H1 (cell line): ENCODE data around the gene SPOCK1. TPM values are rescaled to one million over a fixed set of nuclear protein-coding genes. Genes with fewer than 3 reads are reported as not detected.
A peak's percentile ranks its signal among the peaks of the same experiment; 100 is the strongest.

ENCODE experiments used
- CTCF ChIA-PET: fragments of 300-600 bp; sonication (Branson Sonifier 250); formaldehyde crosslinking; loops from one replicate; lab custom pipeline; 2021; ENCODE audit not compliant: partially characterized antibody; lab: Charles Lee
- POLR2A ChIA-PET: fragments of 300-600 bp; sonication (Branson Sonifier 250); formaldehyde crosslinking; loops from one replicate; lab custom pipeline; 2021; ENCODE audit warnings: inconsistent platforms; ENCODE audit not compliant: partially characterized antibody; lab: Charles Lee
- DNase-seq, 2 experiments: peaks; one replicate each; pipeline versions ENCODE4 v3.0.0 to v3.0.0-alpha.2; 2010 to 2022; ENCODE audit warnings: low spot score in 2 of 2, low read depth in 1 of 2, mixed read lengths in 1 of 2
- FAIRE-seq: peaks from 2 replicates; lab custom pipeline; 2011; peaks lifted over from hg19 to GRCh38; lab: Jason Lieb, UNC
- H2AFZ ChIP-seq: 2 replicates; pipeline ENCODE4 v1.8.1; 2012; ENCODE audit warnings: low read length, inconsistent platforms
- H2AK5ac ChIP-seq: 2 replicates; pipeline ENCODE4 v1.6.1; 2013; ENCODE audit warnings: low read depth, low read length
- H2BK120ac ChIP-seq: replicated peaks from 2 replicates; pipeline ENCODE3; 2013; ENCODE audit warnings: low read depth, low read length, inconsistent platforms
- H2BK12ac ChIP-seq: 2 replicates; pipeline ENCODE4 v1.6.1; 2013; ENCODE audit warnings: low read depth, low read length
- H2BK15ac ChIP-seq: 2 replicates; pipeline ENCODE4 v1.6.1; 2013; ENCODE audit warnings: low read length
- H2BK20ac ChIP-seq: 2 replicates; pipeline ENCODE4 v1.6.1; 2013; ENCODE audit warnings: low read length
- H2BK5ac ChIP-seq: 2 replicates; pipeline ENCODE4 v1.6.1; 2013; ENCODE audit warnings: low read depth, low read length
- H3K14ac ChIP-seq: 2 replicates; pipeline ENCODE4 v1.6.1; 2013; ENCODE audit warnings: inconsistent platforms; ENCODE audit not compliant: insufficient read length
- H3K18ac ChIP-seq: 2 replicates; pipeline ENCODE4 v1.6.1; 2013; ENCODE audit warnings: low read length; ENCODE audit errors: extremely low read depth
- H3K23ac ChIP-seq: 2 replicates; pipeline ENCODE4 v1.6.1; 2013; ENCODE audit warnings: inconsistent platforms; ENCODE audit not compliant: insufficient read length
- H3K23me2 ChIP-seq: 2 replicates; pipeline ENCODE4 v1.6.1; 2013; ENCODE audit warnings: low read depth, low read length
- H3K27ac ChIP-seq: 2 replicates; pipeline ENCODE4 v1.6.1; 2011; ENCODE audit warnings: low read depth, low read length, inconsistent platforms
- H3K27me3 ChIP-seq, 4 experiments: replicated peaks in 1 of 4; 1 replicate in 1 of 4; 2 replicates in 3 of 4; pipeline versions ENCODE4 v1.6.1 to v1.8.1; 2011 to 2013; ENCODE audit warnings: low read length in 3 of 4, mild to moderate bottlenecking in 3 of 4, inconsistent platforms in 2 of 4, mixed read lengths in 2 of 4, moderate library complexity in 1 of 4; ENCODE audit not compliant: control insufficient read depth in 3 of 4, insufficient read depth in 3 of 4; ENCODE audit errors: extremely low read depth in 1 of 4
- H3K36me3 ChIP-seq, 4 experiments: 2 replicates each; pipeline versions ENCODE4 v1.6.1 to v1.8.1; 2011 to 2013; ENCODE audit warnings: mild to moderate bottlenecking in 4 of 4, low read length in 3 of 4, moderate library complexity in 2 of 4, control low read depth in 1 of 4, inconsistent platforms in 1 of 4; ENCODE audit not compliant: insufficient read depth in 4 of 4, control insufficient read depth in 2 of 4
- H3K4ac ChIP-seq: replicated peaks from 2 replicates; pipeline ENCODE3; 2013; ENCODE audit warnings: low read length, low read depth, mixed read lengths, inconsistent platforms; ENCODE audit not compliant: insufficient read length
- H3K4me1 ChIP-seq, 4 experiments: replicated peaks in 1 of 4; 1 replicate in 1 of 4; 2 replicates in 3 of 4; pipeline versions ENCODE4 v1.6.1 to v1.8.1; 2011 to 2013; ENCODE audit warnings: low read length in 3 of 4, inconsistent platforms in 2 of 4, mixed read lengths in 1 of 4; ENCODE audit not compliant: insufficient read depth in 4 of 4, control insufficient read depth in 3 of 4
- H3K4me2 ChIP-seq, 2 experiments: 2 replicates each; pipeline versions ENCODE4 v1.6.1 to v1.8.1; 2011 to 2013; ENCODE audit warnings: low read depth in 2 of 2, low read length in 2 of 2, control low read depth in 1 of 2, inconsistent platforms in 1 of 2, mild to moderate bottlenecking in 1 of 2; ENCODE audit not compliant: insufficient read depth in 1 of 2
- H3K4me3 ChIP-seq, 4 experiments: fragments of 200-600, 300-600 bp in 1 of 4; sonication (generic), shearing (Covaris generic), sonication (Bioruptor Twin) in 1 of 4; 2 replicates each; pipeline versions ENCODE4 v1.5.1 to v1.8.1; 2011 to 2016; ENCODE audit warnings: low read length in 4 of 4, low read depth in 3 of 4, control low read depth in 2 of 4, inconsistent platforms in 2 of 4, mild to moderate bottlenecking in 2 of 4, mixed read lengths in 1 of 4, moderate library complexity in 1 of 4; ENCODE audit not compliant: insufficient read depth in 2 of 4; ENCODE audit errors: extremely low read depth in 1 of 4
- H3K56ac ChIP-seq: replicated peaks from 2 replicates; pipeline ENCODE3; 2013; ENCODE audit warnings: low read depth, mild to moderate bottlenecking, mixed read lengths, low read length, inconsistent platforms; ENCODE audit not compliant: insufficient read length
- H3K79me1 ChIP-seq: 2 replicates; pipeline ENCODE4 v1.6.1; 2013; ENCODE audit warnings: low read depth, low read length, control low read depth
- H3K79me2 ChIP-seq, 2 experiments: 2 replicates each; pipeline versions ENCODE4 v1.6.1 to v1.8.1; 2012 to 2013; ENCODE audit warnings: low read length in 2 of 2, mild to moderate bottlenecking in 2 of 2, inconsistent platforms in 1 of 2; ENCODE audit not compliant: insufficient read depth in 2 of 2, control insufficient read depth in 1 of 2
- H3K9ac ChIP-seq, 4 experiments: replicated peaks in 1 of 4; 1 replicate in 1 of 4; 2 replicates in 3 of 4; pipeline versions ENCODE4 v1.6.1 to v1.8.1; 2011 to 2013; ENCODE audit warnings: low read depth in 3 of 4, low read length in 3 of 4, control low read depth in 2 of 4, mild to moderate bottlenecking in 2 of 4, moderate library complexity in 2 of 4, inconsistent platforms in 1 of 4; ENCODE audit errors: extremely low read depth in 1 of 4
- H3K9me3 ChIP-seq, 2 experiments: 2 replicates each; pipeline versions ENCODE4 v1.6.1 to v1.8.1; 2012 to 2013; ENCODE audit warnings: mild to moderate bottlenecking in 2 of 2, moderate library complexity in 2 of 2, control low read depth in 1 of 2, inconsistent platforms in 1 of 2, low read depth in 1 of 2, low read length in 1 of 2, mixed read lengths in 1 of 2; ENCODE audit not compliant: insufficient read depth in 2 of 2
- H4K20me1 ChIP-seq, 2 experiments: replicated peaks in 1 of 2; 2 replicates each; pipeline versions ENCODE3 to v1.8.1; 2011 to 2013; ENCODE audit warnings: inconsistent platforms in 2 of 2, low read length in 2 of 2, mild to moderate bottlenecking in 1 of 2; ENCODE audit not compliant: insufficient read depth in 2 of 2, control insufficient read depth in 1 of 2
- H4K5ac ChIP-seq: 2 replicates; pipeline ENCODE4 v1.6.1; 2013; ENCODE audit warnings: low read length, low read depth, mixed read lengths, inconsistent platforms; ENCODE audit not compliant: insufficient read length
- H4K8ac ChIP-seq: 2 replicates; pipeline ENCODE4 v1.8.0; 2013; ENCODE audit warnings: mild to moderate bottlenecking, moderate library complexity, low read length, inconsistent platforms; ENCODE audit not compliant: insufficient read depth; ENCODE audit errors: extremely low read depth
- H4K91ac ChIP-seq: replicated peaks from 2 replicates; pipeline ENCODE3; 2013; ENCODE audit warnings: low read length, mixed read lengths, inconsistent platforms; ENCODE audit not compliant: insufficient read length
- BACH1 ChIP-seq: IDR thresholded peaks from 2 replicates; pipeline ENCODE4 v1.6.1; 2012; ENCODE audit warnings: low read length, improper control_type of control experiment
- CTCF ChIP-seq, 3 experiments: IDR thresholded peaks; 1 replicate in 2 of 3; 2 replicates in 1 of 3; pipeline versions ENCODE4 v1.5.1 to v1.6.1; 2011; ENCODE audit warnings: low read length in 3 of 3, mild to moderate bottlenecking in 3 of 3, inconsistent platforms in 2 of 3, low read depth in 1 of 3, moderate library complexity in 1 of 3; ENCODE audit not compliant: insufficient read depth in 1 of 3; ENCODE audit errors: control extremely low read depth in 1 of 3
- GABPA ChIP-seq: IDR thresholded peaks from 2 replicates; pipeline ENCODE4 v1.6.1; 2011; ENCODE audit warnings: mild to moderate bottlenecking, low read length, moderate library complexity, borderline replicate concordance; ENCODE audit not compliant: insufficient read depth
- HDAC2 ChIP-seq, 2 experiments: fragments of 300-600 bp in 1 of 2; sonication (generic) in 1 of 2; IDR thresholded peaks; 2 replicates each; pipeline ENCODE4 v1.6.1; 2011 to 2012; ENCODE audit warnings: low read depth in 2 of 2, low read length in 2 of 2, mild to moderate bottlenecking in 2 of 2, moderate library complexity in 2 of 2, borderline replicate concordance in 1 of 2, inconsistent platforms in 1 of 2
- JUND ChIP-seq: IDR thresholded peaks from 2 replicates; pipeline ENCODE4 v1.6.1; 2011; ENCODE audit warnings: mild to moderate bottlenecking, improper control_type of control experiment, low read length
- NRF1 ChIP-seq: IDR thresholded peaks from 2 replicates; pipeline ENCODE4 v1.6.1; 2011; ENCODE audit warnings: mild to moderate bottlenecking, low read depth, low read length, improper control_type of control experiment
- RAD21 ChIP-seq, 2 experiments: IDR thresholded peaks in 1 of 2; conservative IDR thresholded peaks in 1 of 2; 2 replicates each; pipeline ENCODE4 v1.6.1; 2011; ENCODE audit warnings: low read depth in 2 of 2, low read length in 2 of 2, improper control_type of control experiment in 1 of 2, inconsistent platforms in 1 of 2, mild to moderate bottlenecking in 1 of 2, moderate library complexity in 1 of 2
- SAP30 ChIP-seq: fragments of 300-600 bp; sonication (generic); IDR thresholded peaks from 2 replicates; pipeline ENCODE4 v1.7.1; 2012; ENCODE audit warnings: low read length, moderate library complexity, mild to moderate bottlenecking, inconsistent platforms; ENCODE audit not compliant: insufficient read depth, insufficient replicate concordance
- SIX5 ChIP-seq: IDR thresholded peaks from 2 replicates; pipeline ENCODE4 v1.6.1; 2011; ENCODE audit warnings: mild to moderate bottlenecking, low read depth, low read length
- YY1 ChIP-seq: IDR thresholded peaks from 2 replicates; pipeline ENCODE4 v1.6.1; 2011; ENCODE audit warnings: low read depth, mild to moderate bottlenecking, low read length
- WGBS, 2 experiments: shearing (Covaris generic) in 1 of 2; methylation state at CpG; one replicate each; pipeline versions ENCODE4 v1.1.6 to v1.1.7; 2013 to 2015; ENCODE audit warnings: low lambda C conversion rate in 2 of 2, mixed read lengths in 2 of 2, inconsistent platforms in 1 of 2, low coverage in 1 of 2, missing lambda C conversion rate in 1 of 2; ENCODE audit not compliant: insufficient replicate concordance in 2 of 2, insufficient coverage in 1 of 2, insufficient read length in 1 of 2; ENCODE audit errors: extremely low coverage in 1 of 2, missing lambda C conversion rate in 1 of 2; 5-methylcytosine and 5-hydroxymethylcytosine counted together
- polyA plus RNA-seq, 7 experiments: library from polyadenylated mRNA; depleted of rRNA in 3 of 7; stranded (reverse) in 5 of 7; unstranded in 2 of 7; fragments of >200 nt in 5 of 7; fragments of 200-250 nt in 2 of 7; gene quantifications; 1 replicate in 5 of 7; 2 replicates in 1 of 7; 4 replicates in 1 of 7; pipeline versions ENCODE4 v1.2.1 to v1.2.3, GENCODE V29; 2011 to 2013; ENCODE audit warnings: missing spikeins in 2 of 7, mixed read lengths in 2 of 7
- total RNA-seq: library from RNA; stranded (reverse); fragmentation: NEBNext Ultra II Directional; extraction: Animal tissue kit (Norgen Biotek cat#: 25700); gene quantifications from 2 replicates; pipeline ENCODE4 v1.2.1, GENCODE V29; 2021

SPOCK1 gene
- total and polyA plus RNA-seq, 2 of the 8 experiments (the other 6 are each of a cell fraction or from before 2014, with no cell fraction given): 6.9 to 18.1 TPM

GRCh38 chr5:137090721-137091120 lies 408.4 kb downstream of the SPOCK1 start:
- Histone ChIP-seq H4K5ac (no peak overlapping the region), H2BK5ac (peak overlapping the region; percentile 60; the same call in 1 of the 2 replicates), H4K20me1 (no peaks in the 10 kb centered on the region), H3K79me2 (no peaks in the 10 kb centered on the region), H2AK5ac (no peak overlapping the region; the same call in 1 of the 2 replicates), H3K27me3 (no peaks in the 10 kb centered on the region), H3K4me2 (peak overlapping the region; percentile 22 to 29; a peak in 1 of 4 replicates), H3K23ac (no peak overlapping the region), H3K4ac (no peak overlapping the region), H3K36me3 (no peaks in the 10 kb centered on the region), H2AFZ (peak overlapping the region; percentile 58; the same call in 1 of the 2 replicates), H3K14ac (no peak overlapping the region), H3K4me3 (peak overlapping the region in 1 of 4 experiments; percentile 9; a peak in 1 of 8 replicates), H3K23me2 (no peaks in the 10 kb centered on the region), H2BK20ac (no peak overlapping the region), H2BK15ac (no peak overlapping the region), H3K56ac (no peak overlapping the region), H3K79me1 (no peaks in the 10 kb centered on the region), H3K9me3 (no peaks in the 10 kb centered on the region), H4K8ac (no peak overlapping the region), H3K9ac (no peak overlapping the region), H3K18ac (no peak overlapping the region), H2BK120ac (no peak overlapping the region), H3K27ac (peak overlapping the region; percentile 39; the same call in 1 of the 2 replicates), H3K4me1 (peaks cover 7 to 14% (median 11%) of the 10 kb centered on the region in 4 experiments), H2BK12ac (peak overlapping the region; percentile 69; the same call in 1 of the 2 replicates), H4K91ac (no peak overlapping the region)
- POLR2A ChIA-PET: no interaction called here
- CTCF ChIA-PET: interaction anchor here (2.2 kb wide), 1 partner anchor 16 kb away, joined by 14 read pairs; no protein-coding TSS in a partner anchor
- no peak for FAIRE-seq
- no peak for DNase-seq
- 64% methylated on average over 2 of the region's 2 CpGs; no CpG with 5 or more reads in 1 of the 2 experiments for WGBS, 2 experiments
- no peak for TF ChIP-seq GABPA
- TF ChIP-seq JUND: no peak
- no peak for TF ChIP-seq YY1
- no peak for TF ChIP-seq RAD21 (IDR thresholded peaks at IDR 0.05 in 1 of 2, conservative IDR thresholded peaks at IDR 0.05 in 1 of 2; ENCODE audit: low read depth in 2 of 2, low read length in 2 of 2)
- no peak for TF ChIP-seq CTCF (IDR thresholded peaks at IDR 0.05; ENCODE audit: control extremely low read depth in 1 of 3, insufficient read depth in 1 of 3, low read depth in 1 of 3, low read length in 3 of 3)
- no peak for TF ChIP-seq SIX5
- no peak for TF ChIP-seq SAP30
- no peak for TF ChIP-seq BACH1
- no peak for TF ChIP-seq HDAC2 (IDR thresholded peaks at IDR 0.05; ENCODE audit: borderline replicate concordance in 1 of 2, low read depth in 2 of 2, low read length in 2 of 2)
- TF ChIP-seq NRF1: no peak
